ENCODE results near the gene TRMT44.
A peak's percentile ranks its signal among the peaks of the same experiment; 100 is the strongest.
"Not testable (repeated sequence)": the region's sequence is repeated elsewhere in the genome, so short reads cannot be mapped to it uniquely, and the experiment has no call there.

TRMT44 gene

DNA sequence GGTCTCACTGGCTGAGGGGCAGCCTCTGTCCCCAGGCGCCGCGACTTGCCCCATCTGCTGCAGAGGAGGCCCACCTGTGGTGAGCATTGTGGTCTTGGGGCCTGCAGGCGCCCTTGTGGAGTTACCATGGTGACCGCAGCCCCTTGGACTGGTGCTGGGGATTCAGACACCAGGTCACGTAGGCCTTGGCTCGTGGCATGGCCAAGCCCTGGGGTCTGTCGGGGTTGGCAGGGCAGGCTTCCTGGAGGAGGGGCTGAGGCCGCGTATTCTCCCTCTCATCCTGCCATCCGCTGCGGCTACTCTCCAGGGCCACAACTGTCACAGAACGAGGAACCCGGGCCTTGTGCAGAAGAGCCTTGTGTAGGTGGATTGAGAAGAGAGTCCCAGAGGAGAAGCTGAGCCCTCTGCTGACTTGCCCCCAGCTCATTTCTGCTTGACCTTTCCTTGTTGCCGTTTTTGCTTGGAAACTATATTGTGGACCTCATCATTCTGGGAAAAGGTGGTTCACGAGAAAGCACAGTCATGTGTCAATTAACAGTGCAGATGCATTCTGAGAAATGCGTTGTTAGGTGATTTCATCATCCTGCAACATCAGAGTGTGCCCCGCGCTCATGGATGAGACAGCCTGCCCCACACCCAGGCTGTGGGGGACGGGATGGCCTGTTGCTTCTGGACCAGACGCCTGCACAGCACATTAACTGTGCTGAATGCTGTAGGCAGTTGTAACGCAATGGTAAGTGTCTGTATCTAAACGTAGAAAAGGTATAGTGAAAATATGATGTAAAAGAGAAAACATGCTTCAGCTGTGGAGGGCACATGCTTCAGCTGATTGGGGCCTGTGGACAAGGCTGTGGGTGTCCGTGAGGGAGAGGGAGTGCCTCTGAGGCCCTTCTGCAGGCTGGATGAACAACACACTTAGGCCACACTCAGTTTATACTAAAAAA lies 38.5 kb downstream of the TRMT44 start:
- Mint-ChIP-seq H3K4me3 (no peak overlapping the region), H3K27ac (peak overlapping the region; percentile 79 to 97), H3K27me3 (no peaks in the 10 kb centered on the region), H3K9me3 (no peaks in the 10 kb centered on the region), H3K4me1 (peaks cover 13% of the 10 kb centered on the region)
- DNase-seq (no peak), ATAC-seq (no peak)

DNA sequence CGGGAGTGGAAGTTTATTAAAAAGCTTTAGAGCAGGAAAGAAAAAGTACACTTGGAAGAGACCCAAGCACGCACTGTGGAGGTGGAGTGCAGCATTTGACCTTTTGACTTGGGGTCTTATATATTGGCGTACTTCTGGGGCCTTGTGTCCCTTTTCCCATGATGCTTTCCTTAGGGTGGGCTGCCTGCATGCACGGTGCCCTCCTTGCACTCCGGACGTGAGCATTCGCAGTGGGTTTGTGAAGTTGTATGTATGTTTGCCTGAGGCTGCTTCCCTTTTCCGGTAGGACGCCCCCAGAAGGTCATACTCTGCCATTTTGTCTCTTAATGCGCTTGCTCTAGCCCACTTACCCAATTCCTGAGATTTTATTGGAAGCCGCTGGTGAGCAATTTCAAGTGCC lies 39.6 kb downstream of the TRMT44 start:
- no peaks in the 10 kb centered on the region for H3K27me3 Mint-ChIP-seq
- no peak for ATAC-seq
- H3K27ac Mint-ChIP-seq, result no peak overlapping the region
- H3K4me1 Mint-ChIP-seq, result peaks cover 13% of the 10 kb centered on the region
- DNase-seq, result no peak
- H3K4me3 Mint-ChIP-seq, result no peak overlapping the region
- H3K9me3 Mint-ChIP-seq, result no peaks in the 10 kb centered on the region

DNA sequence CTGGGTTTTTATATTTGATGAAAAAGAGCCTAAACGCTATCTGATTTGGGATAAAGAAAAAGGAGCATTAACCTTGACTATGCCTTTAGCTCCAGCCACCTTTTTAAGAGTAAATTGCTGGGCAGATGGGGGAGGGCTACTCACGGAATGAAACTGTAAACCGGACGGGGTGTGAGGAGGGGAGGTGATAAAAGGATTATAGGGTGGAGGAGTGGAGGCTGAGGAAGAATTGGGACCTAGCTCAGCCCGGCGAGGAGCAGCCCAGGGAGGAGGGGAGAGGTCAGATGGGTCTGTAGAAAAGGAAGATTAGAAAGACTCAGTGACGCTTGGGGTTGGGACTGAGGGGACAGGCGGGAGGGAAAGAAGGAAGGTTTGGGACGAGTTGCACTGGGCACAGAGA lies 46.1 kb downstream of the TRMT44 start:
- not testable (repeated sequence) for H3K4me3 Mint-ChIP-seq, H3K27ac Mint-ChIP-seq, ATAC-seq, DNase-seq, H3K9me3 Mint-ChIP-seq, H3K27me3 Mint-ChIP-seq, H3K4me1 Mint-ChIP-seq

DNA sequence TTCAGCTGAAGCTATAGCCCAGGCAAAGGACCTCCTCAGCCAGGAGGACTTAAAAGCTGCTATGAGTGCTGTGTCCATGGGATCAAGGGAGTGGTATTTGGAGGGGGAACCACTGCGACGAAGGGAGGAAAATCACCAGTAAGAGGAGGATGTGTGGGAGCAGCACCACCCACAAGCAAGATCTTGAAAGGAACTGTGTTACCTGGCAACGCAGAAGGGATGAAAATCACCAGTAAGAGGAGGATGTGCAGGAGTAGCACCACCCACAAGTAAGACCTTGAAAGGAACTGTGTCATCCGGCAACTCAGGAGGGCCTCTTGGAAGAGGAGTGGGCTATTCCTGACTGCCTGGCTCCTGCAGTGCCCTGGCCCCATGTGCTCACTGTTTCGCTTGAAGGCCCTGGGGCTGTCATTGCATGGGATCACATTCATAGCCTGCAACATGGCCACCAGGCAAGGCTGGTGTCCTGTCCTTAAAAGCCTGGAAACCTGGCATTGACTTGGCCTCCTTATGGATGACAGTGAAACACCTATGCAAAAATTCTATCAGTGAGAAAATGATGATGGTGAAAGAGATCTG lies 48.3 kb downstream of the TRMT44 start:
- H3K27me3 Mint-ChIP-seq, result no peaks in the 10 kb centered on the region
- H3K9me3 Mint-ChIP-seq, result no peaks in the 10 kb centered on the region
- no peaks in the 10 kb centered on the region for H3K4me1 Mint-ChIP-seq
- no peak for ATAC-seq
- no peak overlapping the region for H3K4me3 Mint-ChIP-seq
- no peak for DNase-seq
- H3K27ac Mint-ChIP-seq, result peak overlapping the region in 1 of 2 donors; percentile 61

DNA sequence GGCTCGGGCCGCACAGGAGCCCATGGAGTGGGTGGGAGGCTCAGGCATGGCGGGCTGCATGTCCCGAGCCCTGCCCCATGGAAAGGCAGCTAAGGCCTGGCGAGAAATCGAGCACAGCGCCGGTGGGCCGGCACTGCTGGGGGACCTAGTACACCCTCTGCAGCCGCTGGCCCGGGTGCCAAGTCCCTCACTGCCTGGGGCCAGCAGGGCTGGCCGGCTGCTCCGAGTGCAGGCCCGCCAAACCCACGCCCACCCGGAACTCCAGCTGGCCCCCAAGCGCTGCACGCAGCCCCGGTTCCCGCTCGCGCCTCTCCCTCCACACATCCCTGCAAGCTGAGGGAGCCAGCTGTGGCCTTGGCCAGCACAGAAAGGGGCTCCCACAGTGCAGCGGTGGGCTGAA lies 50.9 kb downstream of the TRMT44 start:
- H3K9me3 Mint-ChIP-seq, ATAC-seq, H3K27ac Mint-ChIP-seq, DNase-seq, H3K27me3 Mint-ChIP-seq, H3K4me1 Mint-ChIP-seq, H3K4me3 Mint-ChIP-seq: not testable (repeated sequence)

DNA sequence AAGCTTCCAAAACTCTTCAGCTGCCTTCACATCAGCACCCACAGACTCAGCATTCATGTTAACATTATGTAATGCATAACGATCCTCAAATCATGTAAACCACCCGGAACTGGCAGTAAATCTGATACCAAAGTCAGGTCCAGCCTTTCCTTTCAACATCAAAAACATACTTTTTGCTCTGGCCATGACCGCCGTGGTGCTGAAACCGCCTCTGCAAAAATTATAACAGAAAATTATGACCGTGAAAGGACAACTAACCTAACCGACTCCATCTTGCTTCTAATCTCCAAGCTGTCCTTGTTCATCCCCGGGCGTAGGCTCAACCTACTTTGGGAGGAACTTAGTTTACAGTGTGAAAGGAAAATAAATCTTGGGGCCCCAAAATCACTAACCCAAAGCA lies 51.6 kb downstream of the TRMT44 start:
- DNase-seq (no peak), ATAC-seq (no peak)
- H3K4me3 Mint-ChIP-seq, result no peak overlapping the region
- no peak overlapping the region for H3K27ac Mint-ChIP-seq
- H3K27me3 Mint-ChIP-seq, result no peaks in the 10 kb centered on the region
- no peaks in the 10 kb centered on the region for H3K9me3 Mint-ChIP-seq
- H3K4me1 Mint-ChIP-seq, result no peaks in the 10 kb centered on the region

DNA sequence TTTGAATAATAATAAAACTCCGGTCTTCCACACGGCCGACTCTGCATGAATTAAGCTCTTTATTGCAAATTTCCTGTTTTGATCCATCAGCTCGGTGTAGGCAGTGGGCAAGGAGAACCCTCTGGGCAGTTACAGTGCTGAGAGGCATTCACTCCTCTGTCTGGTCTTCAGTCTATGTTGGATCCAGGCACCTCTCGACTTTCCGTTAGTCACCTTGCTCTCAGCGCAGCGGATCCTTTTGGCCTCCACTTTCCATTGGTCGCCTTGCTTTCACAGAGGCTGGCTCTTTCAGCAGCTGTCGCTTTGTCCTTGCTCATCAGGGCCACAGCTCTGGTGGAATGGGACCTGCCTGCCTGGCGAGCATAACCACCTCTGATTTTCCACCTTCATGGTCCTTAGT lies 52.9 kb downstream of the TRMT44 start:
- ATAC-seq, result no peak
- no peaks in the 10 kb centered on the region for H3K4me1 Mint-ChIP-seq
- no peaks in the 10 kb centered on the region for H3K27me3 Mint-ChIP-seq
- no peak for DNase-seq
- H3K27ac Mint-ChIP-seq, result no peak overlapping the region
- H3K4me3 Mint-ChIP-seq, result no peak overlapping the region
- H3K9me3 Mint-ChIP-seq, result peaks cover 0 to 10% of the 10 kb centered on the region in 2 donors

DNA sequence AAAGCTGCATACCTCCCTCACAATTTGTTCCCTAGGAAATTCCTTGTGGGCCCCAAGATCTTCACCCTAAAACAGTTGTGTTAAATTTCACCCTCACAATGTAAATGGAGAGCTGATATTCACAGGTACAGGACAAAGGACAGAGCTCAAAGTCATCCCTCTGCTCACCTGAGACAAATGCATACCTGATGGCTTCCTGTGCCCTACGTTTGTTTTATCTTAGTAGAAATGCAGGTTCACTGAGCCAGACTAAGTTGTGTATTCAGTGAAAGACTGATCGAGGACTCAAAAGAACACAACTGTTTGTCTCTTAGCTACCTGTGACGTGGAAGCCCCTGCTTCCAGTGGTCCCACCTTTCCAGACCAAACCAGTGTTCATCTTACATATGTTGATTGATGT lies 53.6 kb downstream of the TRMT44 start:
- no peak for ATAC-seq

DNA sequence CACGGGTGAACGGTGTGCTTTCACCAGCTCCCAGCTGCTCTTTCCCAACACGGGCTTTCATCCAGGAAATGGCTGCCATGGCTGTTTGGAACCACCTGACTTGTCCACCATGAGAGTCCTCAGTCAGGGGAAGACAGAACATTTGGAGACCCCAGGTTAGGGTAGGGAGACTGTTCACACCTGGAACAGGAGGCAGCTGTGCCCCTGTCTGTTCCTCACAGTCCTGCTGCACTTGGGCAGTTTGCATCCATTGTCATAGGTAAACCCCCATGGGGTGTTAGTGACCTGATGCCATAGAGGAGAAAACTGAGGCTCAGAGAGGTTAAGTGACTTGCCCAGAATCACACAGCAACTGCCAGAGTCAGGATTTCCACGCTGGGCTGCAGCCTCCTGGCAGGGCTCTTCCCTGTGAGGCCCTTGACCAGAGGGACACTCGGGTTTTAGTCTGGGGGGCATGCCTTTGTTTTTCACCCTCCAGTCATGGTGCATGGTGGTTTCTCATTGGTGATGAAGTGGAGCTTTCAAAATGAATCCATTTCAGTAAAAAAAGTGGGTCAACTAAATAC lies 54.5 kb downstream of the TRMT44 start:
- no peak for ATAC-seq
- no peak overlapping the region for H3K4me3 Mint-ChIP-seq
- peaks cover 0 to 11% of the 10 kb centered on the region in 2 donors for H3K9me3 Mint-ChIP-seq

More for the DNA sequence above, 53.6 kb downstream of the TRMT44 start:
- Mint-ChIP-seq H3K9me3 (peaks cover 0 to 11% of the 10 kb centered on the region in 2 donors), H3K27me3 (no peaks in the 10 kb centered on the region), H3K4me3 (no peak overlapping the region), H3K27ac (no peak overlapping the region), H3K4me1 (no peaks in the 10 kb centered on the region)
- DNase-seq, result no peak

DNA sequence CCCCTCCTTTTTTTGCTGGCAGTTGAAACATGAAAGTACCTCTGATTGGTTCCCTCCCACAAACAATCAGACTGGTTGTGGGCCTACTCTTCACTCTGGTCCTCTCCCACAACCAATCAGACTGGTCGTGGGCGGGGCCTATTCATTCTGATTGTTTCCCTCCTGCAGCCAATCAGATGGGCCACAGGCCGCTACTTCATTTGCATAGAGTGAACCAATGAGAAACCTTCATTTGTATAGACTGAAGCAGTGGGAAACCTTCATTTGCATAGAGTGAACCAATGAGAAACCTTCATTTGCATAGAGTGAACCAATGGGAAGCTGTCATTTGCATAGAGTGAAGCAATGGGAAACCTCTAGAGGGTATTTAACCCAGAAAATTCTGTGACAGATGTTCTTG lies 55.2 kb downstream of the TRMT44 start:
- no peaks in the 10 kb centered on the region for H3K27me3 Mint-ChIP-seq
- no peak overlapping the region for H3K4me3 Mint-ChIP-seq
- DNase-seq, result no peak
- H3K27ac Mint-ChIP-seq, result no peak overlapping the region
- no peaks in the 10 kb centered on the region for H3K4me1 Mint-ChIP-seq
- peaks cover 0 to 11% of the 10 kb centered on the region in 2 donors for H3K9me3 Mint-ChIP-seq
- ATAC-seq, result no peak

More for the DNA sequence above, 54.5 kb downstream of the TRMT44 start:
- Mint-ChIP-seq H3K4me1 (no peaks in the 10 kb centered on the region), H3K27me3 (no peaks in the 10 kb centered on the region), H3K27ac (no peak overlapping the region)
- DNase-seq, result no peak

DNA sequence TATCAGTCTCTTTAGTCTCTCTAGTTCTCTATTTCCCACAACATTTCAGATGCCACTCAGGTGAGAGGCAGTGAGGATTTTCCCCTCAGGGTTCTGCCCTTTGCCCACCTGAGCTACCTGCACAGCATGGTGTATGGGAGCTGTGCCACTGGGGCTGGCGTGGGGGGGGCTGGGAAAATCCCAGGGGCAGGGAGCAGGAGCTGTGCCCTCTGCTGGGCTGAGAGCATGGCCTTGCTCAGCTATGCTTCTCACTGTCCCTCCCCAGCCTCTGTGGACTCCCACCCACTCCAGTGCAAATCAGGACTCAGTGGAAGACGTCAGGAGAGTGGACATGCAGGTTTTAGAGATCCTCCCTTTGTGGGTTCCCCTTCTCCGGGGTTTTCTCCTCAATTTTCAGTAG lies 57.2 kb downstream of the TRMT44 start:
- no peaks in the 10 kb centered on the region for H3K4me1 Mint-ChIP-seq
- peaks cover 0 to 11% of the 10 kb centered on the region in 2 donors for H3K9me3 Mint-ChIP-seq
- no peak overlapping the region for H3K4me3 Mint-ChIP-seq
- no peak for ATAC-seq
- H3K27ac Mint-ChIP-seq, result no peak overlapping the region
- H3K27me3 Mint-ChIP-seq, result no peaks in the 10 kb centered on the region
- no peak for DNase-seq

DNA sequence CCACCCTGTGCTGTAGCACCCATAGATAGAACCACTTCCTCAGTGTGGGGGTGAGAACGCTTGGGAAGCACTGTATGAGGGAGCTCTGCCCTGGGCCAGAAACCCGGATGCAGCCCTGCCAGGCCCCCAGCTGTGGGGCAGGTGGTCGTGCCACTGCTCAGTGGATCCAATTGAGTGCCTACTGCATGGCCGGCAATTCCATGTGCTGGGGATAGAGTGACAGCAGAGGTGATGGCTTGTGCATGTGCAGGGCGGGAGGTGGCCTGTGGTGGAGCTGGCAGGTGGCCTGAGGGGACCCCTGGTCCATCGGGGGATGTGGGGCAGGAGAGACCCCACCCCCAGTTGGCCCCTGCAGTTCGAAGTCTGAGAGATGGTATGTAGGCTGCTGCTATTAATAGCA lies 60.4 kb downstream of the TRMT44 start:
- Mint-ChIP-seq H3K4me1 (no peaks in the 10 kb centered on the region), H3K27ac (no peak overlapping the region), H3K9me3 (peaks cover 0 to 11% of the 10 kb centered on the region in 2 donors), H3K27me3 (no peaks in the 10 kb centered on the region), H3K4me3 (no peak overlapping the region)
- DNase-seq (no peak), ATAC-seq (no peak)

DNA sequence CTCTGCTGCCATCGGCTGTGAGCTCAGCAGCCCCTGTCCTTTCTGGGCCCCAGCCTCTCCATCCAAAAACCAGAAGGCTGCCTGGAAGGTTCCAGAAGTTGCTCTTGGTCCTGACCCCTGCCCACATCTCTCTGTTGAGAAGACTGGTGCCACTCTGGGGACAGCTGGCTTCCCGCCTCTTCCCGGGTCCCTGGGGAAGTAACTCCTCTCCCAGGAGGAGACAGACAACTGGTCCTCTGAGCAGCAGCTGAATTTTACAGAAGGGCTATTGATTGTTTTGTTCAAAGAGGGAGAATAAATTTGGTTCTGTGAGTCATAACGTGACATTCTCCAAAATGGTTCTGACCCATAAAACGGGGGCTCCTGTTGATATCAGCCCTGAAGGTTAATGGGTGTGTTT lies 61.2 kb downstream of the TRMT44 start:
- ATAC-seq, result no peak
- peaks cover 0 to 11% of the 10 kb centered on the region in 2 donors for H3K9me3 Mint-ChIP-seq
- no peaks in the 10 kb centered on the region for H3K27me3 Mint-ChIP-seq
- no peak overlapping the region for H3K27ac Mint-ChIP-seq
- DNase-seq, result no peak
- no peaks in the 10 kb centered on the region for H3K4me1 Mint-ChIP-seq
- no peak overlapping the region for H3K4me3 Mint-ChIP-seq

DNA sequence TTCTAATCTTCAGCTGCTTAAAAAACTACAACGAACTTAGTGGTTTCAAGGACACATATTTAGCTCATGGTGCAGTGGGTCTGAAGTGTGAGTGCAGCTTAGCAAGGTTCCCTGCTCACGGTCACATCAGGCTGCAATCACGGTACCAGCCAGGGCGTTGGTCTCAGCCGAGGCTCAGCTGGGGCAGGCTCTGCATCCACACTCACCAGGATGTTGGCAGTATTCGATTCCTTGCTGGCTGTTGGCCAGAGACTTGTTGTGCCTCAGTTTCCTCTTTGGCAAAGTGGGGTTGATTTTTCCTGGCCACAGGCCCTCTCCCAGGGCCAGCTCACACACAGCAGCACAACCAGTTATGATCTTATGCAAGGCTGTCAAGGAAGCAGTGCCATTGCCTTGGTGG lies 61.8 kb downstream of the TRMT44 start:
- H3K27ac Mint-ChIP-seq, result no peak overlapping the region
- ATAC-seq (no peak), DNase-seq (no peak)
- no peaks in the 10 kb centered on the region for H3K4me1 Mint-ChIP-seq
- no peaks in the 10 kb centered on the region for H3K27me3 Mint-ChIP-seq
- no peak overlapping the region for H3K4me3 Mint-ChIP-seq
- peaks cover 0 to 11% of the 10 kb centered on the region in 2 donors for H3K9me3 Mint-ChIP-seq

DNA sequence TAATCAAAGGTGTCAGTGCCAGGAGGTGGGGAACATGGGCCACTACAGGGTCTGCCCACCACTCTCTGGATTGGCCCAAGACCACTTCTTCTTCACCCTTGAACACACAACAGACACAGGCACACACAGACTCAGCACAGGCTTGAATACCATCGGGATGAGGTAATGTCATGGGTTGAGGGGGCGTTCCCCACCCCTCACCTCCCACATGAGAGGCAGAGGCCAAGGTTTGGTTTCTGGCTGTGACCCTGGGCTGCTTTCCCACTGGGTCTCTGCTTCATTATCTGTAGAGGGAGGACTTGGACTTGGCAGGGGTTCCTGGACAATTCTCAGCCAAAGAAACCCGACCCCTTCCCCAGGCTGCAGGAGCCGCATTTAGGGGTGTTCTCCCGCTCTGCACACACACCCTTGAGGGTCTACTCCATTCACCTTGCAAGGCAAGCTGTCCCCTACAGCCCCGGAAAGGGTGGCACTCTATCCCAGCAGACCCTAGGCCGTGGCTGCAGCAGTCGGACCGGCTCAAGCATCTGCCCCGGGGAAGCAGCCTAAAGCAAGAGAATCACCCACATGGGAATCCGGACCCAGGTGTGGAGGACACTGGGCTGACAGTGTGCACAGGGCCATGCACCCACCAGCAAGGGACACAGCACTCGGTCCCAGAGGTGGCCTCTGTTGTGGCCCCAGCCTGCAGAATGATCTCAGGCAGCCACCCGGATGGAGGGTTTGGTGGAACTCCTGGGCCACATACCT lies 62.4 kb downstream of the TRMT44 start:
- DNase-seq (no peak), ATAC-seq (no peak)
- Mint-ChIP-seq H3K9me3 (peaks cover 0 to 6% of the 10 kb centered on the region in 2 donors), H3K4me1 (no peaks in the 10 kb centered on the region), H3K4me3 (no peak overlapping the region), H3K27ac (no peak overlapping the region), H3K27me3 (no peaks in the 10 kb centered on the region)
